ENCODE data around the gene EGR4.
A peak's percentile ranks its signal among the peaks of the same experiment; 100 is the strongest.

Gene EGR4

DNA sequence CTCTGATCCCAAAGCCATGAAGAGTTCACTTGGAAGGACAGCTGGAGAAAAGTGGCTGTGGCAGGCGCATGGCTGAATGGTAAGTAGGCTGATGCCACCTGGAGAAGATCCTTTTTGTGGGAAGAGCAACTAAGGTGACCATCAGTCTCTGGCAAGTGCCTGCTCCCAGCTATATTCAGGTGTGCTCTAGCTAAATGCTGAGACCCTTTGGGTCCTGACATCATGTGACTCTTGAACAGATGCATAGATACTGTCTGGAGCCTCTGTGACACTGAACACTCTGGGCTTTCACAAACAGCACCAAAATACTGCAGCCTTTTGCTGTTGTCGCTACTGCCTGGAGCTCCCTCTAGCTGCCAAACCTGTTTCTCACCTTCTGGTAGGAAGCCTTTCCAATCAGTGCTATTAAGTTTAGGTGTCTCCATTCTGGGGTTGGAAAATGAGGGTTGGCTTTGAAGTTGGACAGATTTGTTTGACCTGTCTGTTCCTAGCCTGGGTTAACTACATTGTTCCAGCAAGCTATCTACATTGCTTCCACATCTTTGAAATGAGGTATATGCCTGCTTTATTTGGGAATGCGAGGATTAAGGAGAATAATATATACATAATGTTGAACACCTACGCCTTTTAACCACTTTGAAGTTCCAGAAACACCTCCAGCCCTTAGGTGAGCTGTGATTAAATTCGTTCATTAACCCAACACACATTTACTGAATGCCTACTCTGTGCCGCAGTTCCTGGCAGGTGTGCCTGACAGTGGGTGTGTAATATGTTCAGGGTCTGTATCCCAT is 3.1 kb downstream of the EGR4 start:
- DNase-seq (ENCODE audit: low read depth) = no peak

DNA sequence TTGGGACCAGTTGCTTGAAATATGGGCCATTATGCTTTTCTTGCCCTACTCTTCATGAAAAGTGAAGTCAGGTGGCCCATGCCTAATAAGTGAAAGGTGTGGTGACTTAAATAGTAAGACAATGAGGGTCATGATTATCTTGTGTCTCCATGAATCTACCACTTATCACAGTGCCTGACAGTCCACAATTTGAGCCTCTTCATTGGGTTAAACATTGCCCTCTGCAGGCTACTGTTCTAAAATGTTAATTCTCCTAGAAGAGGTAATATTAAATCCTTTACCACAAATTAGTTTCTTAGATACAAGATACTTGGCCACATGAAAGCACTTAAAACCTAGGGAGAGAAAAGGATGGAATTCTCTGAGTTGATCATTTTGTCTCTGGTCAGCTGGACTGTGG is 4.0 kb downstream of the EGR4 start:
- no peak for DNase-seq (ENCODE audit: low read depth)

DNA sequence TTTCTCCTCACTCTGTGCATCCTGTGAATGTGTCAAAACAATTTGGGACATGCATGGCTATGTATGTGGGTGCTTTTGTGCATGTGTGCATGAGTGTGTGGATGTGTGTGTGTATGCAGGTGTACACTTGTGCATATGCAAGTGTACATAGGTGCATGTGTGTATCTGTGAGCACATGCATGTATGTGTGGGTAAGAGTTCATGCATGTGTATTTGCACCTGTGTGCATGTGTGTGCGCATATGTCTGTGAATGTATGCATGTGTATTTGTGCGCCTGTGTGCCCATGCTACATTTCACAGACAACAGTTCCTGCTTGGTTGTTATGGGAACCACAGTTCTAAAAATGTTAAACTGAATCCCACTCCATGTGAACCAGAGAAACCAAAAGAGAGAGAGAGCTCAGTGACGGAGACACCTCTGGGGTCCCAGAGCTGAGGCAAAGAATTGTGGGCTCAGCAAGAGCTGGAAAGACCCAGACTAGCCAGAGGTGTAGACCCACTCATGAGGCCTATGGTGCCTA is 7.2 kb downstream of the EGR4 start:
- DNase-seq (ENCODE audit: low read depth) = no peak

DNA sequence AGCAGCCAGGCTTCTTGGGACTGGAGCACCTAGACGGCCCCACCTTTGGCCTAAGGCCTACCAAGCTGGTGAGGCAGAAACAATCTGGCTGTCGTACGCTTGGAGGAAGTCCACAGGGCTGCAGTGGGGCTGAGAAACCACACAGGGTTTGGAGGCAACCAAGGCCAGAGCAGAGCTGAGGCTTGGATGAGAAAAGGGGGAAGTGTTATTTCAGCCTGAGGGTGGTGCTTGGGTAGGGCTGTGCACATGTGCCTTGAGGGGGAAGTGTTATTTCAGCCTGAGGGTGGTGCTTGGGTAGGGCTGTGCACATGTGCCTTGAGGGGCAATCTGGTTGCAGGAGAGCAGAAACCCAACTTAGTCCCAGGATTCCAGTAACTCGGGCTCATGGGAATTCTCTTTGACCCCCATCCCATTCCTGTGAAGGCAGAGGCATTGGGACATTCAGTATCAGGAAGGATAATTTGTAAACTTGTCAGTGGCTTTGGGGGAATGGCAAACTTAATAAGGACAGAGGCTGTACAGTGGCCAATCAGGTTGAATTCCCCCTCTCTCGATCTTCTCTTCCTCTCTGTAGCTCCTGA is 8.1 kb downstream of the EGR4 start:
- no peak for DNase-seq (ENCODE audit: low read depth)

DNA sequence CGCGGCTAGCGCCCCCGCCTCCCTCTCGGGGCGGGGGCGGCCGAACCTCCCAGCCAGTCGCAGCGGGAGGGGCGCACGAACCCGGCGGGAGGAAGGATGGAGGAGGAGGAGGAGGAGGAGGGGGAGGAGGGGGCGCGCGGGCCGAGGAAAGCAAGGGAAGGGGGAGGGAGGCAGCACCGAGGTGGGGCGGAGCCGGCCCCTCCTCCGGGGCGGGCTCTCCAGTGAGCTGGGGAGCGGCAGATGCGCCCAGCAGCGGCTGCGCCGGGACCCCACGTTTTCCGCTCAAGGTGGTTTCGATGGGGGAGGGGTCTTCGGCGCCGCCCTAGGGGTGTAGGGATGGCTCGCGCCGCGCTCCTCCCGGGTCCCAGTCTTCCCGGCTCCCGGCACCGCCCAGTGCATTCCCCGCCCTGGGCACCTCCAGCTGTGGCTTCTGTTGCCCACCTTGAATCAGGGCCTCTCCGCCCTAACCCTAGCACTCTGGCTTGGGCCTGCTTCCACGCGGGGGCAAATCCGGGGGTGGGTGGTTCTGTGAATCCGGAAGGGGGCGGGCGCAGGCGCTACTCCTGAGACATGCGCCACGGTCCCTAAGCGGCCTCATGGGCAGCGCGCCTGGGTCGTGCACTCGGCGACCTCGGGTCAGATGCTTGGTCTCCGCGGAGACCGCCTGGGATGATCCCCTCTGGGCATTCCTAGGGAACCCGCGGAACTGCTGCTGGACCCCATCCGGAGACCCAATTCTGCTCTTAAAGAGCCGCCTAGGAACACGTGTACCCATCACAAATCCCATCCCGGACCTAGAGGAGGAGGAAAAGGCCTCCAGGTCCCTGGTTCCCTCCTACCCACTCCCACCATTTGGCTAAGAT is 8.8 kb downstream of the EGR4 start, which contains the start of gene FBXO41:
Gene FBXO41 (minus strand): TSS at position 183 of the 863 bp plus-strand sequence. CDS start 14,848 bp downstream, outside the sequence.
- DNase-seq (ENCODE audit: low read depth) = peak; percentile 36

DNA sequence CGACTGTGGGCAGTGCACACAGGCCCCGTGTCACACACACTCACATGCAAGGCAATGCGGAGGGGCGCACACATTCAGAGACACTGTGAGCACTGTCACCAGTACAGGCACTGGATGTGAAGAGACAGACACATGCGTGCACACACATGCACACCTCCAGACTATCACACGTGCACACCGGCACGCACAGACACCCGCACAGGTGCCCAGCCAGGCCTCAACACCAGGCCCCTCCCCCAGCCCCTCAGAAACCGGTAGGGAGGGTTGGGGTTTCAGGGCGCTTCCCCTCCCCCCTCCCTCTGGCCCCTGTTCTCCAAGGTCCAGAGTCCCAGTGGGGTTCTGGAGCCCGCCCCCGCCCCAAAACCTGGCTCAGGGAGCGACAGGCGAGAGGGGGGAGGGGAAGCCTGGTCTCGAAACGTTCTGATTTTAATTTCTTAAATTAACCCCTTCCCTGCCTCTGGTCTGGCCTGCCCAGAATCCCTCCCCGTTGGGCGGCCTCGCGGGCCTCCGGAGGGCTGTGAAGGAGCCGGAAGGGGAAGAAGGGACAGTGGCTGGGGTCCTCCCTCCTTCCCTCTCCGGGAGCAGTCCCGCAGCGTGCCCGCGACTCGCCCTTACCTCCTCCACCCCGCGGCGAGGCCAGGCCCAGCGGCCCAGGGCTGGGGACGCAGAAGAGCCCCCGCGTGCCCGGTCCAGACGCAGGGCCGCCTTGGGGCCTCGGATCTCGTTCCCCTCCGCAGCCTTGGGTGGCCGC is 9.6 kb downstream of the EGR4 start:
- DNase-seq (ENCODE audit: low read depth) = no peak

DNA sequence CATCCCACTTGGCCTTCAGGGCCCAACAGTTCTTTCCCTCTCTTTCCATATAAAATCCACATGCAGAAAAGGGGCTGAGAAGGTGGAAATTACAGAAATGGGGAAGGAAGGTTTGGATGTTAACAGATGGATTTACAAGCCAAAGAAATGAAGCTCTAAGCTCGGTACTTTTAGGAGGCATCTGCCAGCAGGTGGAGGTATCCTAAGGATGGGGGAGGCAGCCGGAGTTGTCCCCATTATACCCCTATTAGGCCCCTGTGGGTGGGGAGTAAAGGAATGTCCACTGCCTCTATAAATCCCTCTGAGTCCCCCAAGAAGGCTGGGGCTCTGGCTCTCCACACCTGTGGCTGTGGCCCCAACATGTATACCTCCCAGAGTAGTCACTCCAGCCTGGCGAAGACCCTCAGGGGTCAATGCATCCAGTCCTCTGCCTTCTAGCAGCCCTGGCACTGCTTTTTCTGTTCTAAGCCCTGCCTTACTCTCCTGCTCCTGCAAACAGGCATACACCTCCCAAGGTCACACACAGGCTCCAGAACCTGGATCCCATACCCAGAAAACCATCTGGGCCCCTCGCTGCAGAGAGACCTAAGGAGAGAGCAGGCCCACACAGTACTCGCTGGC is 10.3 kb downstream of the EGR4 start:
- no peak for DNase-seq (ENCODE audit: low read depth)

DNA sequence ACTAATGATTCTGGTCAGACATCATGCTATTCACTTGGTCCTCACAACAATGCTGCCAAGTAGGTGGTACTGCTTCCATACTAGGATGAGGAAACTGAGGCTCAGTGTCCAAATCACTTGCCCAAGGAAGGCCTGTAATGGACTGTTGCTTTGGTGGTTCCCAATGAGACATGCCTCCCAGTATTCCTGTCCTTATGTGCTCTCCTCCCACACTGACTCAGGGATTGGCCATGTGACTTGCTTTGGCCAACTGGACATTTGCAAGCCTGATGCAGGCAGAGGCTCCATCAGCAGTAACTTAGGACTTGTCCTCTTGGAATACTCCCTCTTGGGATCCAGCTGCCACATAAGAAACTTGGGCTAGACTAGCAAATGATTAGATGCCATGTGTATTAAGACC is 12.1 kb downstream of the EGR4 start:
- DNase-seq (ENCODE audit: low read depth) = no peak

DNA sequence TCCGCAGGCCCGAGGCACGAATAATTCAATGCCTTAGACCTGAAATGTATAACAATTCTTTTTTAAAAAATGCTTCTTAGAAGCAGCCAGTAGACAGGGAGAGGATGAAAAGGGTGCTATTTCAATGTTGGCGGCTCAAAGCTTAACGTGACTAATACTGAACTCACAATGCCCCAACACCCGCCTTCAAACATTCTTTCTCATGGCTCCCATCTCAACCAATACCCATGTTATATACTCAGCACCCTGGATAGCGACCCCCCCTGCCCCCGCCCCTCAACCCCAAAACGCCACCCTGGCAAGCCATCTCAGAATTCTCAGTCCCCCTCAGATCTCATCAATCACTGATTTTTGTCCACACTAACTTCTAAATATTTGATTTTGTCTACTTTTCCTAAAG is 13.5 kb downstream of the EGR4 start:
- DNase-seq (ENCODE audit: low read depth) = no peak

DNA sequence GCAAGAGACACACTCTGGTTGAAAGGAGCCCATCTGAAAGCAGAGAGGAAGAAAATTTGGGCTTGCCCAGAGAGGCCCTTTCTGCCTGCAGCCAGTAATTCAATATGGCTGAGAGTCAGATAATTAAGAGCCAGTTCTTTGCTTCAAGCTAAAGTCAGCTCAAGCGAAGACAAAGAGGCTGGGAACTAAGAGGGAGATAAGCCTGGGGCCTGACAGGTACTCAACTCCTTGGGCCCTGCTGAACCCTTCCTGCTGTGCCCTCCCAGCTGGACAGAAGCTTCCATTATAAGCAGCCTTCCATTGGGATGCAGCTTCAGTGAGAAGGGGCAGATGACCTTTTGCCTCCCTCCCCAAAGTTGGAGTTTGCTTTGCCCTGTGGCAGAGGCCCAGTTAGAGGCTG is 21.1 kb downstream of the EGR4 start:
- DNase-seq (ENCODE audit: low read depth) = no peak

DNA sequence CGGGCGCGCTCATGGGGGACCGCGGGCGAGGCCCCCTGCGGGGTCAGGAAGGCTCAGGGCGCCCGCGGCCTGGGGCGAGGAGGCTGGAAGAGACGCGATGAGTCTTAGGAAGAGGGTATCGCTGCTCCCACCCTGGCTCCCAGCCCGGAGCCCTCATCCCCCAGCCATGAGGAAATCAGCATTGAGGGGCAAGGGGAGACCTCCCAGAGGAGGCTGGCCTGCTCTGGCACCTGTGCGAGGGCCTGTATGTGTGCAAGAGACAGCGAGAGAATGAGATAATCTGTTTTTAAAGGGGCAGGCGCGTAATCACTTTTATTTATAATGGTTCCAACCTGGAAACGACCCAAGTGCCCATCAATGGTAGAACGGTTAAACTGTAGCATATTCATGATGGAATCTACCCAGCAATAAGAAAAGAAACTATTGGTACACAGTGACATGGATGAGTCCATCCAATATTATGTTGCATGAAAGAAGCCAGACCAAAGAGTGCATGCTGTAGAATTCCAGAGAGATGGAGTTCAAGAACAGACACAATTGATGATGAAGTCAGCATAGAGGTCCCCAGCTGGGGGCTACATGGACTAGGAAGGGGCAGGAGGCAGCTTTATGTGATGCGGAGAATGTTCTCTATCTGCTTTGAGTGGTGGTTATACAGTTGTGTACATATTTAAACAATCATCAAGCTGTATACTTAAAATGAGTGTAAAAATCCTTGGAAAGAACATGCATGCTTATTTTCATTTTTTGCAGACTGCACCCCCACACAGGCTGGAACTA is 23.5 kb downstream of the EGR4 start:
- no peak for DNase-seq (ENCODE audit: low read depth)

DNA sequence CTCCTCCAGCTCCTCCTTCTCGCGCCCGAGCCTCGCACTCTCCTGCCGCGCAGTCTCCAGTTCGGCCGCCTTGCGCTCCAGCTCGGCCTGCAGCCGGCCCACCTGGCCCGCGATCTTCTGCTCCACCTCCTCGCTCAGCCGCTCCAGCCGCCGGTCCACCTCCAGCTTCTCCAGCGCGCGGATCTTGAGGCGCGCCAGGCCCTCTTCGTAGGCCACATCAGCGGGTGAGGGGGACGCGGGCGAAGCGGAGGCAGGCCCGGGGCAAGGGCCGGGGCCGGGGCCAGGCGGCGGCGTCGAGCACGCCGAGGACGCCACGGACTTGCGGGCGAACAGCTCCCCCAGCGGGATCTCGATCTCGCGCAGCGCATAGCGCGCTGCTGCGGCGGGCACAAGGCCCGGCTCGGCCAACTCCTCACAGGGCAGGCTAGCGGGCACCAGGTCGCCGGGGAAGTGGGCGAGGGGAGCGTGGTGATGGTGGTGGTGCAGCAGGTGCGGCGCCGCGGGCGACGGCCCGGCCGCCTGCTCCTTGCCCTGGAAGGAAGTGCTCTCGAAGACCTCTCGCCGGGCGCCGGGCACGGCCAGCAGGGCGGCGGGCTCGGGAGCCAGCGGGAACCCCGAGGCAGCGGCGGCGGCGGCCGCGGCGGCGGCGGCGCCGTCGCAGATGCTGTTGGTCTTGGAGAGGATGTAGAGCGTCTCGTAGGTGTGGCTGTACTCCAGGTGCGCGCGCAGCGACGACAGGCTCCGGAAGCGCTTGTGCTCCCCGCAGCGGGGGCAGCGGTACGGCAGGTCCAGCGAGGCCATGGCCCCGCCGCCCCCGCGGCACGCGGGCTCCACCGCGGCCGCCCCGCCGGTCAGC is 24.3 kb downstream of the EGR4 start:
- DNase-seq (ENCODE audit: low read depth) = peak; percentile 38

DNA sequence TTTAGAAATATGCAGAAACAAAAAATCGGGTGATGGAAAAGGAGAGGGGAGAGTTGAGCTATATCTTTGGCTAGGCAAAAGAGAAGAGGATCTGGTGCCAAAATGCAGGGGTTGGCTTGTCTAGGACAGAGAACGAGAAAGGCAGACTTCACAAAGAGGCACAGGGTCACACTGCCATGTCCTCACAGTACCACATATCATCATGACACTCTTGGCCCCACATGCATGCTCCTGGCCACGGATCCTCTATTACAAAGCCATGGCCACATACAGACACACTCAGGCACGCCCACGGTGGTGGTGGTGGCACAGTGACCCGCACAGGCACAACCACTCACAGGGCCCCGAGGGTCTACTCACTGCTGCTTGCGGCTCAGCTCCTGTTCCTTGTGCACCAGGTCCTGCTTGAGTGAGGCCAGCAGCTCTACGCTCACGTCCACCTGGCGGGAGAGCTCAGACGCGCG is 24.9 kb downstream of the EGR4 start:
- no peak for DNase-seq (ENCODE audit: low read depth)

DNA sequence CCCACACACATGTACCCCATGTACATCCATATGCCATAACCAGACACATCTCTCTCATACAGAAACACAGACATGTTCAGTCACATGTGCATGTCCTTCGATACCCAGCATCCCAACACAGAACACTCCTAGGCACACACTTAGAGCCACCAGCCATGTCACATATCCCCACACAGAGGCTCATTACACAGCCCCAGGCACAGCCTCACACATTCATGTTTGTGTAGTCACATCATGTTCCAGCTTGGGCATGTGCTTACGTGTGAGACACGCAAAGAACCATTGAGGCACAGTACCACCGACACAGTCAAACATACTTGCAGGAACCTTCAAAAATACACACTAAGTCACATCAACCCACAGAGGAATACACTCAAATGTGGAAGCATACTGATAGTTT is 26.3 kb downstream of the EGR4 start:
- no peak for DNase-seq (ENCODE audit: low read depth)

DNA sequence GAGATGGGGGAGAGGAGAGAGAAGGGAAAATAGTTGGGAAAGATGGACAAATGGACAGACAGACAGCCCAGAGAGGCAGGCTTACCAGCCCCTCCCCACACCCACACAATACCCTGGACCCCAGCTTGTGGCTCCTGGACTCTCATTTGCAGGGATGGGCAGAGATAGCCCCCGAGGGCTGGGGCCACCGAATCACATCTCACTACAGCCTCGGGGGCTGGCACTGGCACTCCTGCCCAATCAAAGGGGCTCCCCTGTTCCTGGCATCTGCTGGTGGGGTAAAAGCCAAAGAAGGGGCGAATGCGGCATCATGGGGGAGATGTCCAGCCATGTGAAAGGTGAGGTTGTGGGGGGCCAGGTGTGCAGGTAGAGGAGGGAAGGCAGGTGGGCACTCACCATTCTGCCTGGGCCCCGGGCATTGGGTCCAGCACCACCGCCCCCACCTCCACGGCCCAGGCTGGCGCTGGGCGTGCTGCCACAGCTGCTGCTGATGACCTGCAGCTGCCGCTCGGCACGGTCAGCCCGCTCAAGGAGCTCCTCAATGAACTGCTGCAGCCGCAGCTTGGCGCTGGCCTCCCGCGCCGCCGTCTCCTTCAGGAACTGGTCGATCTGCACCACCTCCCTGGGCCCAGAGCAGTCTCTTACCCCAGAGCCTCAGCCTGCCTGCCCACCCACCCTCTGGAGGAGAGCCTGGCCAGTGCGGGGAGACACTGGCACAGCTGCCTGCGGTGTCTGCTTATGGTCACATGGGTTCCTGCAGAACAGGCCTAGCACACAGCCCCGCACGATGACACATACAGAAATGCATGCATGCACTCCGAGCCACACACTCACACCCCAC is 27.1 kb downstream of the EGR4 start:
- no peak for DNase-seq (ENCODE audit: low read depth)

DNA sequence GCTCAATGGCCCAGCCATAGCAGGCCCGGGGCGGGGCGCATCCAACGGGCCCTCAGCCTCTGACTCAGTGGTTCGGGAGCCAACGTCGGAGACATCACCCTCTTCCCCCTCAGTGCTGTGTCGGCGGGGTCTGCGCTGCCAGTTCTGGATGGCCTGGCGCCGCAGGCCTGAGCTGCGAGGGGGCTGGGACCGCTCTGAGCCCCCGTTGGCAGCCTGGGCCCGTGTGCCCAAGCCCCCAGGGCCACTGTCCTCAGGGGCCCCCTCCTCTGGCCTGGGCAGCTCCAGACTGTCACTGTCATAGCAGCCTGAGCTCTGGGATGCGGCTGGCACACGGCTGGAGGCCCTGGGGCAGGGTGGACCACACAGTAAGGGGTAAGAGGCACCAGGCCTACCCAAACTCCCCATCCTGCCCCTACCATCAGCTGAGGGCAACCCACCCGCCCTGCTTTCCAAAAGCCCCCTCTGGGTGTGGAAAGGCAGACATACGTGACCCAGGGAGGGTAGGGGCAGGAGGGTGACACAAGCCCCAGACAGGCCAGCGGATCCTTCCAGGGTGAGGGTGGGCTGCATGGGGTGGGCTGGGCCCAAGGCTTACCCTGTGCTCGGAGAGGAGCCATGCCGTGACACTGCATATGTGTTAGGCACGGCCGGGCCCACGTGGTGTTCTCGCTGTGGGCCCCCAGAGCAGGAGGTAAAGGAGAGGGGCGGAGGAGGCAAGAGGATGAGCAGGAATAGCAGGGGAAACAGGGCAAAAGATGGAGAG is 27.9 kb downstream of the EGR4 start:
- DNase-seq (ENCODE audit: low read depth) = no peak

DNA sequence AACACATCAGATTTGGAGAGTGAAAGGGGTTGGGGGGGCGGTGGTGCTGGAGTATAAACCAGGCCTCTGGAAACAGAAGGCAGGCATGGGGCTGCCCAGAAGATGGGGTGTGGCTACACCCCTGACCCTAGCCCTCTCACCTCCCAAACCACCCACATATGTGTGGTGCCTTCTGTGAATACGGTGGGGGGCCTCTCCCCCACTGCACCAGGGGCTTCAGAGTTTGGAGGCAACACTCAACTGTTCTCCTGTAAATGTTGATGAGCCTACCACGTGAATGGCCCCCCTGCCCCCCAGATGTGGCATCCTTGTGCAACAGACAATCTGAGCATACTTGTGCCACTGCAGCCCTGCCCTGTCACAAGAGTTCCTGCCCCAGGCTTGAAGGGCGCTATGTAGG is 28.6 kb downstream of the EGR4 start:
- DNase-seq (ENCODE audit: low read depth) = no peak

DNA sequence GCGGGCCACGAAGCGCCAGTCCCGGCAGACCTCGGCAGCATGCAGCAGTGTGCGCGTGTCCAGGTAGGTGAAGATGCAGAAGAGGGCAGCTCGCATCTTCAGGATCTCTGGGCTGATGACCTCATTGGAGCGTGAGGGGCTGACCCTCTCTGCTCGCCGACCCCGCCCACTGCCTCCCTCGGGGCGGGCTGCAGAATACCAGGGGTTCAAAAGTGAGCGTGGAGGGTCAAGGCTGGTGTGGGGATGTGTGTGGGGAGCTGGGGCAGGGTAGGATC is 29.1 kb downstream of the EGR4 start:
- no peak for DNase-seq (ENCODE audit: low read depth)

All from T-helper 22 cell (primary cell).